Calu3 (cell line): ENCODE results near the gene GLOD4. TPM values are rescaled to one million over a fixed set of nuclear protein-coding genes. Genes with fewer than 3 reads are reported as not detected.

Experiments used
- BruUV-seq: library from RNA; stranded (reverse); fragments of 400-500 nt; replicated peaks from 2 replicates; lab custom pipeline; 2021; lab: Mats Ljungman, UMichigan
- CTCF ChIA-PET: fragments of 300-600 bp; sonication (Branson Sonifier 250); formaldehyde crosslinking; loops from one replicate; lab custom pipeline; 2022; ENCODE audit warnings: antibody characterized with exemption; lab: Charles Lee
- DNase-seq: peaks from one replicate; pipeline ENCODE4 v3.0.0; 2022
- H3K27ac Mint-ChIP-seq: one replicate; pipeline ENCODE4 v1.8.0; 2022; ENCODE audit warnings: mixed read lengths; ENCODE audit not compliant: unreplicated experiment
- H3K27me3 Mint-ChIP-seq: one replicate; pipeline ENCODE4 v1.8.0; 2022; ENCODE audit warnings: mixed read lengths; ENCODE audit not compliant: unreplicated experiment
- H3K36me3 Mint-ChIP-seq: one replicate; pipeline ENCODE4 v1.8.0; 2022; ENCODE audit warnings: mild to moderate bottlenecking, moderate library complexity, mixed read lengths; ENCODE audit not compliant: insufficient read depth, unreplicated experiment
- H3K4me1 Mint-ChIP-seq: one replicate; pipeline ENCODE4 v1.8.0; 2022; ENCODE audit warnings: mild to moderate bottlenecking, low read depth, mixed read lengths; ENCODE audit not compliant: unreplicated experiment
- H3K4me3 Mint-ChIP-seq: one replicate; pipeline ENCODE4 v1.8.0; 2022; ENCODE audit warnings: mild to moderate bottlenecking, low read depth, moderate library complexity, mixed read lengths; ENCODE audit not compliant: unreplicated experiment
- H3K9me3 Mint-ChIP-seq: one replicate; pipeline ENCODE4 v1.8.0; 2022; ENCODE audit warnings: low read depth, mixed read lengths; ENCODE audit not compliant: unreplicated experiment
- CTCF ChIP-seq: fragments of 200-600 bp; IDR thresholded peaks from one replicate; pipeline ENCODE4 v1.8.0; 2022; ENCODE audit warnings: antibody characterized with exemption; ENCODE audit not compliant: unreplicated experiment
- intact Hi-C: fragments of 100-400 bp; cut with micrococcal nuclease; formaldehyde crosslinking; loops from one replicate; pipeline ENCODE4 v1.10.0; 2022; ENCODE audit not compliant: unreplicated experiment
- total RNA-seq: library from RNA; stranded (reverse); gene quantifications from 2 replicates; pipeline ENCODE4 v1.2.3, GENCODE V29; 2022

GLOD4 gene
- total RNA-seq, 1 experiment from 2014 or later, result 56.9 TPM

DNA sequence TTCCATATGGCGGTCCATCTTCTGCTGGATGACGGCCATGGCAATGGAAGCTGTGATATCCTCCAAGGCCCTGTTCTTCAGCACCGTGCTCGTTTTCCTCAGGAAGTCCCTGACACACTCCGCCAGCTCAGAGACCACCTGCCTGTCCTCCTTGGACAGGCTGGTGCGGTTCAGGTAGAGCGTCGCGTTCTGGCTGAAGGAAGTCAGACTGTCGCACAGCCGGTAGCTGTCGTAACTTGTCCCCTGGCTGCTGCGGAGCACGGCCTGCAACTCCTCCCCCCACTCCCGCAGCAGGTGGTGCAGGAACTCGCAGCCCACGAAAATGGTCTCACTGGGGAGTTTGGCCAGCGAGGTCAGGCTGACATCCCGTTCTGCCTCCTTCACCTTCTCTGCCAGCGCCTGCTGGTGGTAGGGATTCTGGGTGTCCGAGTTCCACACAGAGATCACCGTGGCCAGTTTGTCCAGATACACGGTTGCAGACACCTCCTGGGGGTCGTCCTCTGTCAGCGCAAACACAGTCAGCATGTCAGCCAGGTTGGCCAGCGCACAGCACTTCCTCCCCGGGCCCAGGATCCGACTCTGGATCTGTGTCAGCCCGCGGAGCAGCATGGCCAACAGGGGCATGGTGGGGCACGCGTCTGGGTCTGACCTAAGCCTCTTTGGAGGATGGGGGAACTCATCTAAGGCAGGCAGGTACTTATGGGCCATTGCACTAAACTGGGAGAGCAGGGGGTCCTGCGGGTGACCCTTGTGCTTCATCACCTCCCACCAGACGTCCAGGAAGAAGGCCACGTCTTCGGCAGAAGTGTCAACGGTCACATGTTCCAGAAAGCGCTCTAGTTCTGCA lies 35.1 kb downstream of the GLOD4 start:
- peaks cover 18% of the 10 kb centered on the region for H3K4me1 Mint-ChIP-seq
- peaks cover 43% of the 10 kb centered on the region for H3K36me3 Mint-ChIP-seq

GRCh38 chr17:746181-746580 lies 35.9 kb downstream of the GLOD4 start:
- CTCF ChIA-PET, result no interaction called here
- Mint-ChIP-seq H3K9me3 (no peaks in the 10 kb centered on the region), H3K27me3 (no peaks in the 10 kb centered on the region), H3K27ac (no peak overlapping the region), H3K4me1 (peaks cover 18% of the 10 kb centered on the region), H3K4me3 (no peak overlapping the region), H3K36me3 (peaks cover 43% of the 10 kb centered on the region)
- no TSS peak for BruUV-seq
- TF ChIP-seq CTCF, result no peak
- intact Hi-C loops, result no loop called here
- no peak for DNase-seq

More for the DNA sequence above, 35.1 kb downstream of the GLOD4 start:
- no peak overlapping the region for H3K27ac Mint-ChIP-seq
- no peak for TF ChIP-seq CTCF
- intact Hi-C loops, result no loop called here
- BruUV-seq, result no TSS peak
- no peak overlapping the region for H3K4me3 Mint-ChIP-seq
- H3K9me3 Mint-ChIP-seq, result no peaks in the 10 kb centered on the region
- no peak for DNase-seq
- CTCF ChIA-PET, result no interaction called here
- H3K27me3 Mint-ChIP-seq, result no peaks in the 10 kb centered on the region

GRCh38 chr17:745406-745805 lies 36.7 kb downstream of the GLOD4 start:
- no peak for DNase-seq
- BruUV-seq, result no TSS peak
- H3K9me3 Mint-ChIP-seq, result no peaks in the 10 kb centered on the region
- peaks cover 13% of the 10 kb centered on the region for H3K4me1 Mint-ChIP-seq
- peaks cover 41% of the 10 kb centered on the region for H3K36me3 Mint-ChIP-seq
- H3K27me3 Mint-ChIP-seq, result no peaks in the 10 kb centered on the region
- H3K27ac Mint-ChIP-seq, result no peak overlapping the region
- TF ChIP-seq CTCF, result no peak
- CTCF ChIA-PET, result no interaction called here
- intact Hi-C loops, result no loop called here
- no peak overlapping the region for H3K4me3 Mint-ChIP-seq

- peaks cover 40% of the 10 kb centered on the region for H3K36me3 Mint-ChIP-seq
- intact Hi-C loops, result no loop called here
- peaks cover 9% of the 10 kb centered on the region for H3K4me1 Mint-ChIP-seq
- H3K9me3 Mint-ChIP-seq, result no peaks in the 10 kb centered on the region
- CTCF ChIA-PET, result no interaction called here
- BruUV-seq, result no TSS peak
- H3K4me3 Mint-ChIP-seq, result no peak overlapping the region
- DNase-seq, result no peak
- H3K27ac Mint-ChIP-seq, result no peak overlapping the region
- no peaks in the 10 kb centered on the region for H3K27me3 Mint-ChIP-seq
- no peak for TF ChIP-seq CTCF
These were observed 37.1 kb downstream of the GLOD4 start for GRCh38 chr17:744937-745336.
